ENCODE results near the gene RNU2-1.
"Not testable (repeated sequence)": the region's sequence is repeated elsewhere in the genome, so short reads cannot be mapped to it uniquely, and the experiment has no call there.

The RNU2-1 gene

DNA sequence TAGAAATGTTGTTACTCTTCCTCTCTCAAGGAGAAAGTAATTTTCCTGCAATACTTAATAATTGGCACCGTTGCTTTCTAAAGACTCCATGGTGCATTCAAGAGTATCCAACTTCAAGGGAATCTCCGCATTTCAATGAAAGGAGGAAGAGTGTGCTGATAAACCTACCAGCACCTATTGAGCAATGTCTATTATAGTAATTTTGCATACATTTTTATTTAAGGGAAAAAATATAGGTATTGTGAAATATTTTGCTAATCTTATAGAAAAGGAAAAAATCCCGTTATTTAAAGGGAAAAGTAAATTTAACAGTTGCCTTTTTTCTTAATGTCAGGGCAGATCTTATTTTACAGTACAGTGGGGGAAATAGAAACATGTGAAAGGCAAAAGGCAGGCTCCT lies 23.2 kb downstream of the RNU2-1 start:
- ATAC-seq (replicated peaks): no peak
- H3K9me3 Mint-ChIP-seq: no peaks in the 10 kb centered on the region
- H3K27me3 Mint-ChIP-seq: no peaks in the 10 kb centered on the region
- H3K27ac Mint-ChIP-seq: peak overlapping the region; percentile 94 to 98
- peaks cover 20 to 30% of the 10 kb centered on the region in 2 donors for H3K4me1 Mint-ChIP-seq (ENCODE audit: low read depth in 2 of 2)
- H3K36me3 Mint-ChIP-seq (ENCODE audit: insufficient read depth): peaks cover 35% of the 10 kb centered on the region
- DNase-seq: no peak
- peak overlapping the region; percentile 93 to 96 for H3K4me3 Mint-ChIP-seq

DNA sequence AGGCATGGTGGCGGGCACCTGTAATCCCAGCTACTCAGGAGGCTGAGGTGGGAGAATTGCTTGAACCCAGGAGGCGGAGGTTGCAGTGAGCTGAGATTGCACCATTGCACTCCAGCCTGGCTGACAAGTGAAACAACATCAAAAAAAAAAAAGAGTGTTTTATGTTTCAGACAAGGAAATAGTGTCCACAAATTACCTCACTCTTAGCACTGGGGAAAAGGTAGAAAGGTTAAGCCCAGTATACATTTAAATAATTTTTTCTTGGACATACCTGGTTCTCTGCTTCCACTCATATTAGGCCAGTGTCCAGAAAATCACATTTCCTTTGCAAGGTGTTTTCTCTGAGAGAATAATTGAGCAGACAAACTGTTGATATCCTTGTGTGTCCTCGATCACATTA lies 30.8 kb downstream of the RNU2-1 start:
- not testable (repeated sequence) for H3K4me1 Mint-ChIP-seq (ENCODE audit: low read depth in 2 of 2); ATAC-seq (replicated peaks); H3K4me3 Mint-ChIP-seq; H3K27me3 Mint-ChIP-seq; H3K9me3 Mint-ChIP-seq; DNase-seq
- Mint-ChIP-seq H3K36me3 (ENCODE audit: insufficient read depth) (peaks cover 88% of the 10 kb centered on the region), H3K27ac (peak overlapping the region in 1 of 2 donors; percentile 20)

DNA sequence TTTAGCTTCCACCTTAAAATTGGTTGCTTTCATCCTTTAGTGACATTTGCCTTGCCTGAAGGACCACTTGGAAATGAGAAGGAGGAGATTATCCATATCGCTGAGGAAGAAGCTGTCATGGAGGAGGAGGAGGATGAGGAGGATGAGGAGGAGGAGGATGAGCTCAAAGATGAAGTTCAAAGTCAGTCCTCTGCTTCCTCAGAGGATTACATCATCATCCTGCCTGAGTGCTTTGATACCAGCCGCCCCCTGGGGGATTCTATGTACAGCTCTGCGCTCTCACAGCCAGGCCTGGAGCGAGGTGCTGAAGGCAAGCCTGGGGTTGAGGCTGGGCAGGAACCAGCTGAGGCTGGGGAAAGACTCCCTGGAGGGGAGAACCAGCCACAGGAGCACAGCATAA lies 33.6 kb downstream of the RNU2-1 start:
- Mint-ChIP-seq H3K27ac (no peak overlapping the region), H3K36me3 (ENCODE audit: insufficient read depth) (peaks cover 100% of the 10 kb centered on the region), H3K9me3 (no peaks in the 10 kb centered on the region), H3K4me3 (no peak overlapping the region), H3K4me1 (ENCODE audit: low read depth in 2 of 2) (no peaks in the 10 kb centered on the region), H3K27me3 (no peaks in the 10 kb centered on the region)
- ATAC-seq (replicated peaks) (no peak), DNase-seq (no peak)

DNA sequence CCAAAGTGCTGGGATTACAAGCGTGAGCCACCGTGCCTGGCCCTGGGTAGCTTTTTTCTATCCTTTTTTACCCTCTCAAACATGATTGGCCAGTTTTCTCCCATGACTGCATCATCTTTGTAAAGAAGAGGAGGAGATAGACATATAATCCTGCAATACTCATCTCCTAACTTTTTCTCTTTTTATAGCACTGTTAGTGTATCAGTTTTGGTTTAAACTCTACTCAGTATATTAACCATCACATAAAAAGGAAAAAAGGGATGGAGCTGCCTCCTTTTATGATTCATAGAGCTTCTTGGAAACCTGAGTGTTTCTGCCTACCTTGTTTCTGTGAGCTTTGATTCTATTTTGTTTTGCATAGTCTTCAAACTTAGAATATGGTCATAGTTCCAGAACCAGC lies 34.1 kb downstream of the RNU2-1 start:
- H3K9me3 Mint-ChIP-seq: no peaks in the 10 kb centered on the region
- ATAC-seq (replicated peaks) (no peak), DNase-seq (no peak)
- H3K27ac Mint-ChIP-seq: no peak overlapping the region
- no peak overlapping the region for H3K4me3 Mint-ChIP-seq
- H3K36me3 Mint-ChIP-seq (ENCODE audit: insufficient read depth): peaks cover 100% of the 10 kb centered on the region
- H3K27me3 Mint-ChIP-seq: no peaks in the 10 kb centered on the region
- no peaks in the 10 kb centered on the region for H3K4me1 Mint-ChIP-seq (ENCODE audit: low read depth in 2 of 2)

DNA sequence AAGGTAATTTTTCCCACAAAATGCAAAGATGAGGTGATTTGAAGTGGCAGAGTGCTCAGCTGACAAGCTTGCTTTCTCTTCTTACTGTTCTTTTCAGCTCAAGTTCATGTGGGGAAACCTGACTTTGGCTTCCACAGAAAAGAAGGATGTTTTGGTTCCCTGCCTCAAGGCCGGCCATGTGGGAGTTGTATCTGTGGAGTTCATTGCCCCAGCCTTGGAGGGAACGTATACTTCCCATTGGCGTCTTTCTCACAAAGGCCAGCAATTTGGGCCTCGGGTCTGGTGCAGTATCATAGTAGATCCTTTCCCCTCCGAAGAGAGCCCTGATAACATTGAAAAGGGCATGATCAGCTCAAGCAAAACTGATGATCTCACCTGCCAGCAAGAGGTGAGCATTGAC lies 40.5 kb downstream of the RNU2-1 start:
- DNase-seq (no peak), ATAC-seq (replicated peaks) (no peak)
- Mint-ChIP-seq H3K36me3 (ENCODE audit: insufficient read depth) (peaks cover 98% of the 10 kb centered on the region), H3K4me1 (ENCODE audit: low read depth in 2 of 2) (peaks cover 0 to 1% of the 10 kb centered on the region in 2 donors), H3K27ac (no peak overlapping the region), H3K4me3 (no peak overlapping the region), H3K27me3 (no peaks in the 10 kb centered on the region), H3K9me3 (no peaks in the 10 kb centered on the region)

DNA sequence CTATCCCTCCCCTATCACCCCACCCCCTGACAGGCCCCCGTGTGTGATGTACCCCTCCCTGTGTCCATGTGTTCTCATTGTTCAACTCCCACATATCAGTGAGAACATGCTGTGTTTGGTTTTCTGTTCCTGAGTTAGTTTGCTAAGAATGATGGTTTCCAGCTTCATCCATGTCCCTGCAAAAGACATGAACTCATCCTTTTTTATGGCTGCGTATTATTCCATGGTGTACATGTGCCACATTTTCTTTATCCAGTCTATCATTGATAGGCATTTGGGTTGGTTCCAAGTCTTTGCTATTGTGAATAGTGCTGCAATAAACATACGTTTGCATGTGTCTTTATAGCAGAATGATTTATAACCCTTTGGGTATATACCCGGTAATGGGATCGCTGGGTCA lies 47.1 kb downstream of the RNU2-1 start:
- H3K4me1 Mint-ChIP-seq (ENCODE audit: low read depth in 2 of 2); DNase-seq; H3K4me3 Mint-ChIP-seq; H3K27ac Mint-ChIP-seq; H3K9me3 Mint-ChIP-seq; H3K27me3 Mint-ChIP-seq; ATAC-seq (replicated peaks): not testable (repeated sequence)
- peaks cover 89% of the 10 kb centered on the region for H3K36me3 Mint-ChIP-seq (ENCODE audit: insufficient read depth)

DNA sequence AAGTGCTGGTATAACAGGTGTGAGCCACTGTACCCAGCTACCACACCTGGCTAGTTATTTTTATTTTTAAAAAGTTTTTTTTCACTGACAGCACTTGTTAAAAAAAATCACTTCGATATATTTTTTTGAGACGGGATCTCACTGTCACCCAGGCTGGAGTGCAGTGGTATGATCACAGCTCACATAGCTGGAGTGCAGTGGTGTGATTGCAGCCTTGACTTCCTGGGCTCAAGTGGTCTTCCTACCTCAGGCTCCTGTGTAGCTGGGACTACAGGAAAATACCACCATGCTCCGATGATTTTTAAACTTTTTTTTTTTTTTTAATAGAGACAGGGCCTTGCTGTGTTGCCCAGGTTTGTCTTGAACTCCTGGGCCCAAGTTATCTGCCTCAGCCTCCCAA lies 49.9 kb downstream of the RNU2-1 start:
- ATAC-seq (replicated peaks): no peak

More for the DNA sequence above, 49.9 kb downstream of the RNU2-1 start:
- no peak overlapping the region for H3K4me3 Mint-ChIP-seq
- peaks cover 0 to 1% of the 10 kb centered on the region in 2 donors for H3K4me1 Mint-ChIP-seq (ENCODE audit: low read depth in 2 of 2)
- no peaks in the 10 kb centered on the region for H3K9me3 Mint-ChIP-seq
- H3K27ac Mint-ChIP-seq: no peak overlapping the region
- DNase-seq: no peak
- no peaks in the 10 kb centered on the region for H3K27me3 Mint-ChIP-seq
- peaks cover 81% of the 10 kb centered on the region for H3K36me3 Mint-ChIP-seq (ENCODE audit: insufficient read depth)
